Astrocyte of the cerebellum (primary cell): ENCODE data around the gene TRIM34.
"Not testable (repeated sequence)": the region's sequence is repeated elsewhere in the genome, so short reads cannot be mapped to it uniquely, and the experiment has no call there.

Experiments used
- DNase-seq: peaks from one replicate; pipeline ENCODE4 v3.0.0-alpha.2; 2011; ENCODE audit warnings: low read depth
- H3K4me3 ChIP-seq: 2 replicates; pipeline ENCODE4 v1.5.1; 2011; ENCODE audit warnings: mild to moderate bottlenecking, low read depth, low read length, moderate library complexity
- CTCF ChIP-seq: IDR thresholded peaks from 2 replicates; pipeline ENCODE4 v1.5.1; 2012; ENCODE audit warnings: low read length, low read depth, moderate library complexity, mild to moderate bottlenecking; ENCODE audit errors: missing control alignments
- in situ Hi-C: cut with HindIII; loops from 2 replicates; pipeline ENCODE4 v1.10.0; 2017; ENCODE audit warnings: low sequenced_read_pairs

The TRIM34 gene

GRCh38 chr11:5624489-5625279, at the start of gene TRIM34:
Gene TRIM34 (plus strand): TSS chr11:5625001. CDS start chr11:5632332, 7,331 bp downstream.
- no peak for TF ChIP-seq CTCF
- peak; percentile 29 for DNase-seq
- in situ Hi-C loops, result no loop called here
- peak within 1 kb of the TSS; percentile 39 for H3K4me3 ChIP-seq

GRCh38 chr11:5575152-5575551, 49.6 kb upstream of the TRIM34 start:
- in situ Hi-C loops, result no loop called here
- H3K4me3 ChIP-seq, result no peak overlapping the region
- TF ChIP-seq CTCF, result no peak
- DNase-seq, result no peak

DNA sequence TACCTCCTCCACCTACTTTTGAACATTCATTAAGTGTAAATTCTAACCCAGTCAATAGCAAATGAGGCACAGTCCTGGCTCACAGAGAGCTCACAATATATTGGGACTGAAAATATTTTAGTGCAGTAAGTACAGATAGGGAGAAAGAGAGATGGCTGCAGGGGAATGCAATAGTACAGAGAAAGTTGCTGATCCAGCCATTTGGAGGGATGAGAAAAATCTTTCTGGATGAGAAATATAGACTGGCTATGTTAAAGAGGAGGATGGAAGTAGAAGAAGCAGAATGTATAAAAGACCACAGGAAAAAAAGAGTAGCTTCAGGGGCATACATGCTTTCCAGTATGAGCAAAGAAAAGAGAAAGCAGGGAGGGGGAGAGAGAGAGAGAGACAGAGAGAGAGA, 47.7 kb upstream of the TRIM34 start:
- no peak overlapping the region for H3K4me3 ChIP-seq
- DNase-seq, result no peak
- TF ChIP-seq CTCF, result no peak
- in situ Hi-C loops, result no loop called here

GRCh38 chr11:5580577-5580976, 44.2 kb upstream of the TRIM34 start, which contains the start of gene OR52B6:
Gene OR52B6 (plus strand): TSS chr11:5580877. CDS start chr11:5580877, 0 bp downstream.
- DNase-seq, result no peak
- no peak for TF ChIP-seq CTCF
- in situ Hi-C loops, result no loop called here
- no peak within 1 kb of the TSS for H3K4me3 ChIP-seq

GRCh38 chr11:5581014-5581413, 43.8 kb upstream of the TRIM34 start:
- no peak for DNase-seq
- TF ChIP-seq CTCF, result no peak
- no peak overlapping the region for H3K4me3 ChIP-seq
- in situ Hi-C loops, result no loop called here

- in situ Hi-C loops, DNase-seq, H3K4me3 ChIP-seq: not testable (repeated sequence)
These were observed 40.3 kb upstream of the TRIM34 start for GRCh38 chr11:5584458-5584857.

- in situ Hi-C loops, H3K4me3 ChIP-seq, DNase-seq: not testable (repeated sequence)
These were observed 34.9 kb upstream of the TRIM34 start for GRCh38 chr11:5589906-5590305.
